Measurements from ENCODE around the gene EYA3.

The EYA3 gene

DNA sequence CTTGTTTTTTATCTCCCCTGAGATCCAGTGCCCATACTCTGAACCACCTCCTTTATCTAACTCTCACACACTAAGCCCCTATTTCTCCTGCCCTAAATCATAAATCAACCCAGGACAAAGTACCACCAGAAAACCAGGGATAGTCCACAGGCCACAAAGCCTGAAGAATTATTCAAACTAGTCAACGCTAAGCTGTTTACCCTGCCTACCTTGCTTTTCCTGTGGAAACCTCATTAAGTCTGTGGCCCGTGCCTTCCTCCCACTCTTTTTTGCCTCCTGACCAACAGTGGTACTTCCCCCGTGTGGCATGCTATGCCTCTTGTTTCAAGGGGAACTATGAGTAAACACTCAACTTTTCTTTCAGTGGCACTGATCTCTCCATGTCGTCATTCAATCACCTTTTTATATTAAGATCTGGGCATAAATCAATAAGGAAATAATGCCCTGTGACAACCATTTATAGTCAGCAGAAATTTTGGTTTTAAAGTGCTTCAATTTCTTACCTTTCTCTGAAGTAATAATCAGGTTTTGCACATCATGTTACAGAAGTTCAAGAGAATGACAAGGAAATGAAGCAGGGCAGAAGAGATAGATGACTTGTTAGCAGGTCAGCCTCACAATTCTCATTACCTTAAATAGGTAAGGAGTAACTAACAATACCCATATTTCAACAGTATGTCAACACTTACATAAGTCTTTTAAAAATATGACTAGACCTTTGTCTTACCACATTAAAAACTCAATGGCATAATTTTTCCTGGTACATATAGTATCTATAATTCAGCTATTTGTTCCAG is 32.1 kb downstream of the EYA3 start:
- H3K36me3 ChIP-seq (ENCODE audit: control insufficient read depth, insufficient read depth, low read length), result no peaks in the 10 kb centered on the region
- peak overlapping the region; percentile 40 for H3K27ac ChIP-seq (ENCODE audit: insufficient read depth, low read length, poor library complexity, severe bottlenecking)
- H3K9me3 ChIP-seq (ENCODE audit: control insufficient read depth, low read length), result no peaks in the 10 kb centered on the region
- peak; percentile 9 to 35 (median 32) for DNase-seq
- no peak overlapping the region for H3K4me3 ChIP-seq (ENCODE audit: insufficient read depth, low read depth, low read length, poor library complexity, severe bottlenecking)
- H3K4me1 ChIP-seq (ENCODE audit: control insufficient read depth, insufficient read depth, low read length, poor library complexity, severe bottlenecking), result peaks cover 12% of the 10 kb centered on the region
- H3K27me3 ChIP-seq (replicated peaks; ENCODE audit: control insufficient read depth, insufficient read depth, low read length, poor library complexity, severe bottlenecking), result no peaks in the 10 kb centered on the region

DNA sequence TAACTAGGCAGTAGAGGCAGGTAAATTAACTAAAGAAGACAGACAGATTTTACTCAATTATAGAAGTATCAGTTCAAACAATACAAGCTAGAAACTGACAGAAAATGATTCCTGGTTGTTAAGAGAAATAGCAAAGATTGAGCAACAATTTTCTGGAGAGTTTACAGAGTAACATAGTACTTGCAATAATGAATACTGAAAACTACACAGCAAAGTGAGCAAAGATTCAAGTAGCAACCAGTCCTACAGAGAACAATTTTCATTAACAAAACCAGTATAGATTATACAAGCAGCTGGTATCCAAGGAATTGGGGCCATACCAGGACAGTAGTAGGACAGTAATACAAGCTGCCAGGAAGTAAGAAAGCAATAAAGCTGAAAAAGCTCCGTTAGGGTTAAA is 37.6 kb downstream of the EYA3 start:
- Histone ChIP-seq H3K27ac (ENCODE audit: insufficient read depth, low read length, poor library complexity, severe bottlenecking) (no peak overlapping the region), H3K9me3 (ENCODE audit: control insufficient read depth, low read length) (no peaks in the 10 kb centered on the region), H3K36me3 (ENCODE audit: control insufficient read depth, insufficient read depth, low read length) (peaks cover 13% of the 10 kb centered on the region), H3K4me3 (ENCODE audit: insufficient read depth, low read depth, low read length, poor library complexity, severe bottlenecking) (no peak overlapping the region), H3K27me3 (replicated peaks; ENCODE audit: control insufficient read depth, insufficient read depth, low read length, poor library complexity, severe bottlenecking) (no peaks in the 10 kb centered on the region), H3K4me1 (ENCODE audit: control insufficient read depth, insufficient read depth, low read length, poor library complexity, severe bottlenecking) (peaks cover under 1% of the 10 kb centered on the region)
- no peak for DNase-seq

DNA sequence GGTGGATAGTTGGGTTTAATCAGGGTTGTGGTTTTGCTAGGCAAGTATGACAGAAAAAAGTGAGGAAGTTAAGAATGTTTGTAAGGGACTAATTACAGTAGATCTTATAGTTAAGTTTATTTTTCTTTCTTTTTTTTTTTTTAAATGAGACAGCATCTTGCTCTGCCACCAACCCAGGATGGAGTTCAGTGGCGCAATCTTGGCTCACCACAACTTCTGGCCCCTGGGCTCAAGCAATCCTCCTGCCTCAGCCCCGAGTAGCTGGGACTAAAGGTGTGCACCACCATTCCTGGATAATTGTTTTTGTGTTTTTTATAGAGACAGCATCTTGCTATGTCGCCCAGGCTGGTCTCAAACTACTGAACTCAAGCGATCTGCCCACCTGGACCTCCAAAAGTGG is 41.7 kb downstream of the EYA3 start:
- Histone ChIP-seq H3K27me3 (replicated peaks; ENCODE audit: control insufficient read depth, insufficient read depth, low read length, poor library complexity, severe bottlenecking) (no peaks in the 10 kb centered on the region), H3K36me3 (ENCODE audit: control insufficient read depth, insufficient read depth, low read length) (peaks cover 20% of the 10 kb centered on the region), H3K4me1 (ENCODE audit: control insufficient read depth, insufficient read depth, low read length, poor library complexity, severe bottlenecking) (no peaks in the 10 kb centered on the region), H3K27ac (ENCODE audit: insufficient read depth, low read length, poor library complexity, severe bottlenecking) (no peak overlapping the region), H3K4me3 (ENCODE audit: insufficient read depth, low read depth, low read length, poor library complexity, severe bottlenecking) (no peak overlapping the region), H3K9me3 (ENCODE audit: control insufficient read depth, low read length) (no peaks in the 10 kb centered on the region)
- DNase-seq, result no peak

DNA sequence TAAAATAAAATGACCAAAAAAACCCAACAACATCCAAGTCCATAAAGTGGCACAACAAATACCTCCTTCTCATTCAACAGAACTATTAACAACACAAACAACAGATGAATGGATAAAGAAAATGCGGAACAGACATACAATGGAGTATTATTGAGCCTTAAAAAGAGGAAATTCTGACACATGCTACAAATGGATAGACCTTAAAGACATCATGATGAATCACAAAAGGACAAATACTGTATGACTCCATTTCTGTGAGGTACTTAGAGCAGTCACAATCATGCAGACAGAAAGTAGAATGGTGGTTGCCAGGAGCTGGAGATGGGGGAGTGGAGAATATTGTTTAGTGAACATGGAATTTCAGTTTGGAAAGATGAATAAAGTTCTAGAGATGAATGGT is 42.6 kb downstream of the EYA3 start:
- no peaks in the 10 kb centered on the region for H3K27me3 ChIP-seq (replicated peaks; ENCODE audit: control insufficient read depth, insufficient read depth, low read length, poor library complexity, severe bottlenecking)
- no peak overlapping the region for H3K4me3 ChIP-seq (ENCODE audit: insufficient read depth, low read depth, low read length, poor library complexity, severe bottlenecking)
- H3K36me3 ChIP-seq (ENCODE audit: control insufficient read depth, insufficient read depth, low read length), result peaks cover 20% of the 10 kb centered on the region
- H3K4me1 ChIP-seq (ENCODE audit: control insufficient read depth, insufficient read depth, low read length, poor library complexity, severe bottlenecking), result no peaks in the 10 kb centered on the region
- no peaks in the 10 kb centered on the region for H3K9me3 ChIP-seq (ENCODE audit: control insufficient read depth, low read length)
- no peak for DNase-seq
- no peak overlapping the region for H3K27ac ChIP-seq (ENCODE audit: insufficient read depth, low read length, poor library complexity, severe bottlenecking)

DNA sequence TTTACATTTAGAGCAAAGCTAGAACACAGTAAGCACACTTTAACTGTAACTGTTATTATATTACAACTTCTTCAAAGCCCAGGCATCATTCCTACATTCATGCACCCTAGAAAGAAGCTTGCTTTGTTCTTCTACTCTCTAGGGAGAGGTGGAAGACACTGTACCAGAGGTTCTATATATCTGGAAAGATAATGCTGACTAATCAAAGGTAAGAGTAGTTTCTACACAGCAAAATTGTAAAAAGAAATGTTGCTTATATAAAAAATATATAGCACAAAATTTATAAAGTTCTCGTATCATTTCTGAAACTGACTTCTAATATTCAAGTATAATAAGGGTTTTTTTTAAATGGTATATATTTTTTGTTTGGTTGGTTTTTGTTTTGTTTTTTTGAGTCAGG is 44.0 kb downstream of the EYA3 start:
- peaks cover 22% of the 10 kb centered on the region for H3K36me3 ChIP-seq (ENCODE audit: control insufficient read depth, insufficient read depth, low read length)
- H3K27me3 ChIP-seq (replicated peaks; ENCODE audit: control insufficient read depth, insufficient read depth, low read length, poor library complexity, severe bottlenecking), result no peaks in the 10 kb centered on the region
- no peak overlapping the region for H3K4me3 ChIP-seq (ENCODE audit: insufficient read depth, low read depth, low read length, poor library complexity, severe bottlenecking)
- no peak for DNase-seq
- no peaks in the 10 kb centered on the region for H3K4me1 ChIP-seq (ENCODE audit: control insufficient read depth, insufficient read depth, low read length, poor library complexity, severe bottlenecking)
- no peaks in the 10 kb centered on the region for H3K9me3 ChIP-seq (ENCODE audit: control insufficient read depth, low read length)
- no peak overlapping the region for H3K27ac ChIP-seq (ENCODE audit: insufficient read depth, low read length, poor library complexity, severe bottlenecking)

DNA sequence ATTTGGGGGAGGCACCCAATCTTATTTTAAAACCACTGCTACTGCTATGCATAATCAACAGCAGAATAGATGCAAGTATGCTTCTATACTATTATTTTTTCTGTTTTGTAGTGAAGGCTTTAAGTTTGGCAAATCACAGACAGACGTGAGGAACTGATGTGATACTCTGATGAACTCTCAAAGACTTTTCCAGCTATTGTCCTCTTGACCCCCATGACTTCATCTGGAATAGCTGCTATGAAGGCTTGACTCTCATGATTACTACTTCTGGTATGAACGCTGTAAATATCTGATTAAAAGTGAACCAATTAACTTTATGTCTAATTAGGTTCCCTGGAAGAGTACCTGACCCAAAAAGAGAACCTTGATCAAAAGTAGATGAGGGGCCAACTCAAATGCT is 49.1 kb downstream of the EYA3 start:
- H3K9me3 ChIP-seq (ENCODE audit: control insufficient read depth, low read length), result no peaks in the 10 kb centered on the region
- H3K36me3 ChIP-seq (ENCODE audit: control insufficient read depth, insufficient read depth, low read length), result peaks cover 28% of the 10 kb centered on the region
- no peaks in the 10 kb centered on the region for H3K4me1 ChIP-seq (ENCODE audit: control insufficient read depth, insufficient read depth, low read length, poor library complexity, severe bottlenecking)
- DNase-seq, result no peak
- H3K27ac ChIP-seq (ENCODE audit: insufficient read depth, low read length, poor library complexity, severe bottlenecking), result no peak overlapping the region
- H3K27me3 ChIP-seq (replicated peaks; ENCODE audit: control insufficient read depth, insufficient read depth, low read length, poor library complexity, severe bottlenecking), result no peaks in the 10 kb centered on the region
- H3K4me3 ChIP-seq (ENCODE audit: insufficient read depth, low read depth, low read length, poor library complexity, severe bottlenecking), result no peak overlapping the region

DNA sequence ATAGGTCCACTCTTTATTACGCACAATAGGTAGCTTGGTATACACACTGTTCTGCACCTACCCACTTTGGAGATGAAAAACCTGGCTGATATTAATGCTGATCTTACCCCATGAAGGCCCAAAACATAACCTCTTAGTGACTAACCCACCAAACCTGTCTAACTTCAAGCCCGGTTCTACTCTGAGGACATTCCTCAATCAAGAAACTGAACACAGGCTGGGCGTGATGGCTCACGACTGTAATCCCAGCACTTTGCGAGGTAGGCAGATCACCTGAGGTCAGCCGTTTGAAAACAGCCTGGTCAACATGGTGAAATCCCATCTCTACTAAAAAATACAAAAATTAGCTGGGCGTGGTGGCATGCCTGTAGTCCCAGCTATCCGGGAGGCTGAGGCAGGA is 50.5 kb downstream of the EYA3 start:
- Histone ChIP-seq H3K4me3 (ENCODE audit: insufficient read depth, low read depth, low read length, poor library complexity, severe bottlenecking) (no peak overlapping the region), H3K9me3 (ENCODE audit: control insufficient read depth, low read length) (no peaks in the 10 kb centered on the region), H3K4me1 (ENCODE audit: control insufficient read depth, insufficient read depth, low read length, poor library complexity, severe bottlenecking) (no peaks in the 10 kb centered on the region), H3K27ac (ENCODE audit: insufficient read depth, low read length, poor library complexity, severe bottlenecking) (no peak overlapping the region), H3K36me3 (ENCODE audit: control insufficient read depth, insufficient read depth, low read length) (peaks cover 28% of the 10 kb centered on the region), H3K27me3 (replicated peaks; ENCODE audit: control insufficient read depth, insufficient read depth, low read length, poor library complexity, severe bottlenecking) (no peaks in the 10 kb centered on the region)
- no peak for DNase-seq

DNA sequence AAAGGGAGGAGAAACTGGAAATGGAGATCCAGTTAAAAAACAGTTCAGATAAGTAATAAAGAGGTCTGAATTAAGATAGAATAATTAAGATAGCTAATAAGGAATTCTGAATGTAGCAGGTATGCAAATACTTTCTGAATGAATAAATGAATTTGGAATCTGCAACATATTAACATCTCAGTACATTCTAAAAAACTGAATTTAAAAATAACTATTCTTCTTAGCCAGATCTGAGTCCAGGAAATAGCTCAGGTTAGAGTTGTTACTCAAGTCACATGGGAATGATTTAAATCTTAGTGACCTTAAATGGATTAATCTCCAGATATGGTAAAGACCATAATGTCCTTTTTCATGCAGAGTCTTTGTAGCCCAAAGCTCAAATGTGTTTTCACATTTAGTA is 51.2 kb downstream of the EYA3 start:
- Histone ChIP-seq H3K27me3 (replicated peaks; ENCODE audit: control insufficient read depth, insufficient read depth, low read length, poor library complexity, severe bottlenecking) (no peaks in the 10 kb centered on the region), H3K27ac (ENCODE audit: insufficient read depth, low read length, poor library complexity, severe bottlenecking) (no peak overlapping the region), H3K4me1 (ENCODE audit: control insufficient read depth, insufficient read depth, low read length, poor library complexity, severe bottlenecking) (no peaks in the 10 kb centered on the region), H3K4me3 (ENCODE audit: insufficient read depth, low read depth, low read length, poor library complexity, severe bottlenecking) (no peak overlapping the region), H3K9me3 (ENCODE audit: control insufficient read depth, low read length) (no peaks in the 10 kb centered on the region), H3K36me3 (ENCODE audit: control insufficient read depth, insufficient read depth, low read length) (peaks cover 27% of the 10 kb centered on the region)
- DNase-seq, result no peak

DNA sequence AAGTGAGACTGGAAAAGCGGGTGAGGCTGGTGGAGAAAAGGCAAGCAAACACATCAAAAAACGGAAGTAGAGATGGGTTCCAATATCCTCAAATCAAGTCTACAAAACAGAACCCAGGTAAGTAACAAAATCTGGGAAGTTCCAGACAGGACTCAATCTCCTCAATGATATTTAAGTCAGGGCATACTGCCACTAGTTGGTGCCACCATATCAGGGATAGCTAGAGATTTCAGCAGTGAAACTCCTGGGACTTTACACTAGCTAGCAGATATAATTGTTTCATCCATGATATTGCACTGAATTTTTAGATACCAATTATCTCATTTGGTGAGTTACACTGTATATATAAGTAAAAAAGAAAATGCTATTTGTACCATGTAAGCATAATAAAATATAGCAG is 52.0 kb downstream of the EYA3 start:
- no peak for DNase-seq
- H3K36me3 ChIP-seq (ENCODE audit: control insufficient read depth, insufficient read depth, low read length), result peaks cover 22% of the 10 kb centered on the region
- H3K27ac ChIP-seq (ENCODE audit: insufficient read depth, low read length, poor library complexity, severe bottlenecking), result no peak overlapping the region
- no peaks in the 10 kb centered on the region for H3K4me1 ChIP-seq (ENCODE audit: control insufficient read depth, insufficient read depth, low read length, poor library complexity, severe bottlenecking)
- no peak overlapping the region for H3K4me3 ChIP-seq (ENCODE audit: insufficient read depth, low read depth, low read length, poor library complexity, severe bottlenecking)
- H3K27me3 ChIP-seq (replicated peaks; ENCODE audit: control insufficient read depth, insufficient read depth, low read length, poor library complexity, severe bottlenecking), result no peaks in the 10 kb centered on the region
- H3K9me3 ChIP-seq (ENCODE audit: control insufficient read depth, low read length), result no peaks in the 10 kb centered on the region

DNA sequence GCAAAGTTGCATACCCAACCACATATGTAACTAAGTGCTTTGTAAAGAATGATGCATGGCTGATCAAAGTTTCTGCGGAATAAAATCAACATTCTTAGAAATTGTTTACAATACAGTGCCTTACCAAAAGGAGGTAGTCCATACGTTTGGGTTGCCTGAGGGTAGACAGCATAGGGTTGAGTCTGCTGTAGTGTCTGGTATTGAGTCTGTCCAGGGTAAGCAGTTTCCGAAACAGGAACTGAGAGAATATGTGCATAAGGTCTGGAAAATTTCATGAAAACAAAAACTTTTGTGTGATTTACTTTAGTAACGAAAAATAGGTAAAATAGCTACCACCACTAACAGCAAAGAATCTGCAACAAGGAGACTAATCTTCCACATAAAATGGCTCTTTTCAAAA is 53.0 kb downstream of the EYA3 start:
- H3K4me1 ChIP-seq (ENCODE audit: control insufficient read depth, insufficient read depth, low read length, poor library complexity, severe bottlenecking), result no peaks in the 10 kb centered on the region
- H3K27me3 ChIP-seq (replicated peaks; ENCODE audit: control insufficient read depth, insufficient read depth, low read length, poor library complexity, severe bottlenecking), result no peaks in the 10 kb centered on the region
- no peak overlapping the region for H3K4me3 ChIP-seq (ENCODE audit: insufficient read depth, low read depth, low read length, poor library complexity, severe bottlenecking)
- peaks cover 22% of the 10 kb centered on the region for H3K36me3 ChIP-seq (ENCODE audit: control insufficient read depth, insufficient read depth, low read length)
- no peak for DNase-seq
- H3K9me3 ChIP-seq (ENCODE audit: control insufficient read depth, low read length), result no peaks in the 10 kb centered on the region
- H3K27ac ChIP-seq (ENCODE audit: insufficient read depth, low read length, poor library complexity, severe bottlenecking), result no peak overlapping the region
